Uterus (tissue), 2 donors: ENCODE data around the gene OMD.

ENCODE experiments used
- POLR2A ChIP-seq, 2 donors: fragments of 450-650 bp; IDR thresholded peaks; one replicate each; pipeline ENCODE4 v1.6.1; 2016; ENCODE audit warnings: antibody characterized with exemption in 2 of 2, mild to moderate bottlenecking in 1 of 2, moderate library complexity in 1 of 2
- TF ChIP-seq, protein P1 (sequence below), 4 experiments: fragments of 200-600 bp in 2 of 4; fragments of 450-650 bp in 2 of 4; sonication (generic) in 2 of 4; IDR thresholded peaks; one replicate each; pipeline ENCODE4 v1.5.1; 2016 to 2019; ENCODE audit warnings: antibody characterized with exemption in 4 of 4, mild to moderate bottlenecking in 2 of 4, moderate library complexity in 1 of 4

DNA sequence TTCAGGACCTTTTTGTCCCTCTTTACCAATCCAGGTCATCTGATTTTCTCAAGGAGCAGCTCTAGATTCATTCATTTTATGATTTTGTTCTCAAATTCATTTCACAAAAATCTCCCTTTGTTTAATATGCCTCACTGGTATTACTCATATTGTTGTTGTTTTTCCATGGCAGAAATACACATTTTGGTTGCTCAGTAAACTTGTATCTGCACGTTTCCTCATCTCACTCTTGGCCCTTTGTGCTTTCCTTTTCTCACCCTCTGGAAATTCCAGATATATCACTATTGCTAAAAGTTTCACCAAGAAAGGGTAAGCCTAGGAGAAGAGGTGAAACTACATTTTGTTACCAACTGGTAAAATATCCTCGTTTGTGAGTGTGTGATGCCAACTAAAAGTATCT lies 43.2 kb upstream of the OMD start:
- TF ChIP-seq, protein P1, sequence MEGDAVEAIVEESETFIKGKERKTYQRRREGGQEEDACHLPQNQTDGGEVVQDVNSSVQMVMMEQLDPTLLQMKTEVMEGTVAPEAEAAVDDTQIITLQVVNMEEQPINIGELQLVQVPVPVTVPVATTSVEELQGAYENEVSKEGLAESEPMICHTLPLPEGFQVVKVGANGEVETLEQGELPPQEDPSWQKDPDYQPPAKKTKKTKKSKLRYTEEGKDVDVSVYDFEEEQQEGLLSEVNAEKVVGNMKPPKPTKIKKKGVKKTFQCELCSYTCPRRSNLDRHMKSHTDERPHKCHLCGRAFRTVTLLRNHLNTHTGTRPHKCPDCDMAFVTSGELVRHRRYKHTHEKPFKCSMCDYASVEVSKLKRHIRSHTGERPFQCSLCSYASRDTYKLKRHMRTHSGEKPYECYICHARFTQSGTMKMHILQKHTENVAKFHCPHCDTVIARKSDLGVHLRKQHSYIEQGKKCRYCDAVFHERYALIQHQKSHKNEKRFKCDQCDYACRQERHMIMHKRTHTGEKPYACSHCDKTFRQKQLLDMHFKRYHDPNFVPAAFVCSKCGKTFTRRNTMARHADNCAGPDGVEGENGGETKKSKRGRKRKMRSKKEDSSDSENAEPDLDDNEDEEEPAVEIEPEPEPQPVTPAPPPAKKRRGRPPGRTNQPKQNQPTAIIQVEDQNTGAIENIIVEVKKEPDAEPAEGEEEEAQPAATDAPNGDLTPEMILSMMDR (IDR thresholded peaks at IDR 0.05), result no peak
- no peak for TF ChIP-seq POLR2A (IDR thresholded peaks at IDR 0.05)
